HT-29 (cell line): ENCODE results near the gene SMTN. TPM values are rescaled to one million over a fixed set of nuclear protein-coding genes. Genes with fewer than 3 reads are reported as not detected.
A peak's percentile ranks its signal among the peaks of the same experiment; 100 is the strongest.

Source experiments
- DNase-seq: peaks from one replicate; pipeline ENCODE4 v3.0.0-alpha.2; 2015; ENCODE audit warnings: low spot score
- total RNA-seq: library from RNA; depleted of rRNA; stranded (reverse); fragments of >200 nt; shearing (Covaris generic); gene quantifications from 2 replicates; pipeline ENCODE4 v1.2.3, GENCODE V29; 2014

Gene SMTN
- total RNA-seq, 1 experiment from 2014 or later = 76.5 TPM

DNA sequence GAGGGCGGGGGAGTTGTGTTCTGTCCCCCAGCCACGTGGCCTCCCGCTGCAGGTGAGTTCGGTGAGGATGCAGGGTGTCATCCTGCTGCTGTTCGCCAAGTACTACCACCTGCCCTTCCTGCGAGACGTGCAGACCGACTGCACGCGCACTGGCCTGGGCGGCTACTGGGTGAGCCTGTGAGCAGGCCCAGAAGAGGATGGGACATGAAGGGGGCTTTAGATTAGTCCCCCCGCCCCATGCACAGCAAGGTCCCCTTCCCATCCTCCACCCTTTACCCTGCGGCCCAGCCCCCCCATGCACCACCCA is 45.7 kb downstream of the SMTN start:
- no peak for DNase-seq

DNA sequence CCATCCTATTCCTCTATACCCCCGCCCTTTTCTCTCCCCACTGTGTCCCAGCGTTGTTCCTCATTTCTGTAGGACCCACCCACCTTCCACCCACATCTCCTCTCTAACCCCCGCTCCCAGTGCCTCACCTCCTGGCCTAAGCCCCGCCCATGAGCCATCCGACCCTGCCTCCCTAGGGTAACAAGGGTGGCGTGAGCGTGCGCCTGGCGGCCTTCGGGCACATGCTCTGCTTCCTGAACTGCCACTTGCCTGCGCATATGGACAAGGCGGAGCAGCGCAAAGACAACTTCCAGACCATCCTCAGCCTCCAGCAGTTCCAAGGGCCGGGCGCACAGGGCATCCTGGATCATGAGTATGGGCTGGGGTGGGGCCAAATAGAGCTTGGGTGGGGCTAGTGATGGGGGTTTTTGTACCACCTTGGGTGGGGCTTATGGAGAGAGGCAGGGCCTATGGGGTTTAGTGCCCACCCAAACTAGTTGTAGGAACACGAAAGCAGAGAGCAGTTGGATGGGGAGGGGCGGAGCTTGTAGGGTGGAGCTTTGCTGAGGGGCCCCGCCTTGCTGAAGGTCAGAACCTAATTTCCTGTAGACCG is 46.2 kb downstream of the SMTN start:
- no peak for DNase-seq

DNA sequence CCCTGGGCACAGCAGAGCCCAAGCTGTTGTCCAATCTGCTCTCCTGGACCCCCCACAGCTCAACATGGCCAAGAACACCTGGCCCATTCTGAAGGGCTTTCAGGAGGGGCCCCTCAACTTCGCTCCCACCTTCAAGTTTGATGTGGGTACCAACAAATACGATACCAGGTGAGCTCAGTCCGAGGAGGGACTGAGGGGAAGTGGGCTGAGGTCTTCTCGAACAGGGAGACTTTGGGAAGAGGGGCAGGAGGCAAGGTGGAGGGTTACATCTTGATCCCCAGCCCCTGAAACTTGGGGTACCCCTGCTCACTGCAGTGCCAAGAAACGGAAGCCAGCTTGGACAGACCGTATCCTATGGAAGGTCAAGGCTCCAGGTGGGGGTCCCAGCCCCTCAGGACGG is 47.0 kb downstream of the SMTN start:
- no peak for DNase-seq

DNA sequence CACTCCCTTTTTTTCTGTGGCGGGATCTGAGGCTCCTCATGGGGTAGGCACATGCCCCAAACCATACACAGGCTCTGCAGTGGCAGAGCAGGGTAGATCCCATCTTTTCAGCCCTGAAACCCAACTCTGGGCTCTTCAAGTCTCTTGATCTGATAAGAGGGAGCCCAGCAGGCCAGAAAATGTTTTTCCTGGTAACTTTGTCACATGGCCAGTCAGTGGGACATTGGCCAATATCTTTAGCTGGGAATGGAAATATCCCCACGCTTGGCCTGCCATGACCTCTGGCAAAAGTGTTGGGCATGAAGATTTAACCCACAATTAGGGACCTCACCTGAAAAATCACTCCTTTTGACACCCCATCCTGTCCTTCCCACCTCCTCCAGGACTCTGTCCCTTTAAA is 49.8 kb downstream of the SMTN start:
- DNase-seq = no peak

DNA sequence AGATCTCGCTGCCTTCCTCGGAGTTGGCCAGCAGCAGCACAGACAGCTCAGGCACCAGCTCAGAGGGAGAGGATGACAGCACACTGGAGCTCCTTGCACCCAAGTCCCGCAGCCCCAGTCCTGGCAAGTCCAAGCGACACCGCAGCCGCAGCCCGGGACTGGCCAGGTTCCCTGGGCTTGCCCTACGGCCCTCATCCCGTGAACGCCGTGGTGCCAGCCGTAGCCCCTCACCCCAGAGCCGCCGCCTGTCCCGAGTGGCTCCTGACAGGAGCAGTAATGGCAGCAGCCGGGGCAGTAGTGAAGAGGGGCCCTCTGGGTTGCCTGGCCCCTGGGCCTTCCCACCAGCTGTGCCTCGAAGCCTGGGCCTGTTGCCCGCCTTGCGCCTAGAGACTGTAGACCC is 52.8 kb downstream of the SMTN start:
- DNase-seq = no peak

- DNase-seq = no peak
Observed at GRCh38 chr22:31134688-31135087, 53.6 kb downstream of the SMTN start.

- no peak for DNase-seq
Observed at GRCh38 chr22:31135706-31136105, 54.6 kb downstream of the SMTN start.

- no peak for DNase-seq
Observed at GRCh38 chr22:31136155-31136554, 55.0 kb downstream of the SMTN start.

DNA sequence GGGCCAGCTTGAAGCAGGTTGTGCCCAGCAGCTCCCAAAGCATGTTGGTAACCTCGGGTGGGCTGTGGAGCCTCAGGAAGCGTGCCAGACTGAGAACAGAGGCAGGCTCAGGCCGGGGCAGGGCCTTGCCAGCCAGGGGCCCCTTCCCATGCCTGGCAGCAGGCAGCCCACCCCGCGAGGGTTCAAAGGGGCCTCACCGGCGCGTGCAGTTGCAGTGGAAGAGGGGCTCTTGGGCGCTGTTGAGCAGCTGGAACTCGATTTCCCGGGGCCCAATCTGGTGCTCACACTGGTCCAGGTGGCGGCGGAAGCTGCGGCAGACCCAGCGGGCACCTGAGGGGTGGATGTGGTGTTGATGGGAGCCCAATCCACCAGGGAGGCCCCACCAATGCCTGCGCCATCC is 55.6 kb downstream of the SMTN start:
- no peak for DNase-seq

- DNase-seq = no peak
Observed at GRCh38 chr22:31137721-31138120, 56.6 kb downstream of the SMTN start.

GRCh38 chr22:31138126-31138525 is 57.0 kb downstream of the SMTN start:
- no peak for DNase-seq

DNA sequence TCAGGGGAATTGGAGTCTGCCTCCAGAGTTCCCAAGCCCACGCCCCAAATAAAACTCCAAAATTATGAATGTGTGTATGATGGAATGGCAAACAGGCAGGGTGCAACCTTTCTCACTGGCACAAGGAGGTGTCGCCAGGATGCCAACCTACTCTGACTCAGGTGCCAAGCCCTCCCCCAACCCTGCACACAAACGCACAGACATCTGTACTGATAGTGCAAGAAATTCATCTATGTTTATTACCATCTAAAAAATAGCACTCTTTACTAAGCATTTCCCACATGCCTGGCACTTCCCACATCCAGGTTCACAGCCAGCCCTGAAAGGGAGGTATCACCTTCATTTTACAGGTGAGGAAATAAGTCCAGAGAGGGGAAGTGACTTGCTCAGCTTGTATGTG is 57.9 kb downstream of the SMTN start:
- DNase-seq = no peak

DNA sequence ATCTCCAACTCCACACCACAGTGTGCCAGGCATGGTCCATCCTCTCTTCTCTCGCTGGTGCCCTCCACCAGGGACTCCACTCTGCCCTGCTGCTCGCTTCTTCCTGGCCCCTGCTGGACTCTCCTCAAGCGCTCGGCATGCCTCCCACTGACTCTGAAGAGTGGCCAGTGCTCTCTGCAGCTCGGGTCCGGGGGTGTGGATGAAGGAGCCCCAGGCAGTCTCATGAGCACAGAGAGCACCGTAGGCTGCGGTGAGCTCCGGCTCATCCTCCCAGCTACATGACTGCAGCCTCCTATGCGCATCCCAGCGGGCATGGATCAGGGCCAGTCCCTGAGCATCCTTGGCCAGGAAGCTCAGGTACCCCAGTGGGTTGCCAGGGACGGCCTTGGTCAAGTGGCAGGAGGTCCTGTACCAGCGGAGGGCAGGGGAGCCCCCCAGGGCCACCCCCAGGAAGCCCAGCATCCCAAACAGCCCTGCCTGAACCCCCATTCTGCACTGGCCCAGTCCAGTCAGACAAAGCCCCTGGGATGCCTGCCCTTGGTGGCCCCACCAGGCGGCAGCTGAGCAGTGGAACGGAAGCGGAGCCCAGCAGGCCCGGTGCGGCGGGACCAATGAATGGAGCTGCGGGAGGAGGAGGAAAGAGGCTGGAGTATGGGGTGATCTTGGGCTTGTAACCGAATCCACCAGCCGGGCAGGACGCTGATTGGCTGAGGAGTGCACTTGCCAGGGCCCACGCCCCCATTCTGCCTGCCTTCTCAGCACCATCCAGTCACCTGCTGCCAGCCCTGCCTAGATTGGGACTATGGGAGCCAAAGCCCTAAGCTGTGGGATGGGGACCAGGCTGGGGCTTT is 59.0 kb downstream of the SMTN start, which contains the start of gene PLA2G3:
Gene PLA2G3 (minus strand): TSS at position 643 of the 851 bp plus-strand sequence. CDS start 154 bp downstream, at position 489.
- no peak for DNase-seq

DNA sequence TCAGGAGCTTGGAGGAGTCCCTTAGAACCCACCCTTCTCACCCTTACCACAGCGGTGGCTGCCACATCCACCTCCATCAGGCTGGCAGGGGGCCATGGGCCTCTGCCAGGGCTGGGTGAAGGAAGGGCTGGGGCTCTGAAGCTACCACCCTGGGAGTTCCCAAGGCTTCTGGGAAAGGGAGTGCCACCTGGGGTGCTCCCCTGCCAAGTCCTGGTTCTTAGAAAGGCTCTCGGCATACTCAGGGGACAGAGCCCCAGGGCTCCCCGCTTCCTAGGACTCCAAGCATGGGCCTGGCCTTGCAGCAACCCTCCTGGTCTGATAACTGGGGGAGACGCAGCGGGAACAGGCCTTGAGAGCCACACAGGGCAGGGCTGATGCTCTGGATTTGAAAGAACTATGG is 59.6 kb downstream of the SMTN start:
- no peak for DNase-seq

GRCh38 chr22:31141551-31141950 is 60.4 kb downstream of the SMTN start:
- DNase-seq = no peak

DNA sequence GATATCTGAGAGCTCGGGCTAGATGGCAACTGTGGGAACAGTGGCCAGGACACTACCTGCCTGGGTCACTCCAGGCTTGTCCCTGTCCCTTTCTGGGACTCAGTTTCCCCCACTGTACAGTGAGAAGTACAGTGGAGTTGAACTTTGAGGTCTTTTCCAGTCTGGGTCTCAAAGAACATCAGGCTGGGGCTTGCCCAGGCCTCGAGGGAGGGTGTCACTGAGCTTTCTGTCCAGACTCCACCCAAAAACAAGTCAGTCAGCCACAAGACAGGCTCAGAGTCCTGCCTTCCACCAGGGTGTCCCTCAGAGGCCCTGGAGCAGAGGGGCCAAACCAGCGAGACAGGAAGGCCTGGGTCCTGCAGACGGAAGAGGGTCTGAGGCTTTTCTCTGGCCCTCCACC is 61.2 kb downstream of the SMTN start:
- no peak for DNase-seq

DNA sequence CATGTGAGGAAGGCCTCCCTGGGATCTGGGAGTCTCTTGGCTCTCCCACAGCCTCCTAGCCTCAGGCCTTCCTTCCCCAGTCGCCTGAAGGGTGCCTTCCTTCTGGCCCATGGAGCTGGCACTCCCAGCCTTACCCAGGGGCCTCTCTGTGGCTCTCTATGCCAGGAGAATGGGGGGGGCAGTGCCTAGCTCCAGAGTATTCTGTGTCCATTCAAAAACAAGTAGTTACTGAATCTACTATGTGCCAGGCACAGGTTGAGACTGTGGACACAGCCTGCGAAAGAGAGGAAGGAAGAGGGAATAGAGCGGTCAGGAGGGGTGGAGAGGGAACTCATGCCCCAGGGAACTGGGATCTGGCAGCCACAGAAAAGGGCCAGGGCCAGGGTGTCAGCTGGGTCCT is 61.9 kb downstream of the SMTN start:
- DNase-seq = no peak

GRCh38 chr22:31143537-31143936 is 62.4 kb downstream of the SMTN start:
- DNase-seq = no peak

DNA sequence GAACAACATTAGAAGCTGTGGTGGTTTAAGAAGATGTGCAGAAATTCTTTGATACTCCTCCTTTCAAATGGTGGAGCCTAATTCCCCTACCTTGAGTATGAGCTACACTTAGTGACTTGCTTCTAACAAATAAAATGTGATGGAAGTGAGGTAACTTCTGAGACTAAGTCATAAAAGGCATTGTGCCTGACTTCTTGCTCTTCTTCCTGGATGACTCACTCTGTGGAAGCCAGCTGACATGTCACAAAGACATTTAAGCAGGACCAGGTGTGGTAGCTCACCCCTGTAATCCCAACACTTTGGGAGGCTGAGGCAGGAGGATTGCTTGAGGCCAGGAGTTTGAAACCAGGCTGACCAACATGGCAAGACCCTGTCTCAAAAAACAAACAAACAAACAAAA is 63.1 kb downstream of the SMTN start:
- no peak for DNase-seq

- DNase-seq = no peak
Observed at GRCh38 chr22:31148488-31148887, 67.4 kb downstream of the SMTN start.

- peak; percentile 70 for DNase-seq
Observed at GRCh38 chr22:31148953-31149627, 68.0 kb downstream of the SMTN start.

- DNase-seq = no peak
Observed at GRCh38 chr22:31150615-31151014, 69.5 kb downstream of the SMTN start.

DNA sequence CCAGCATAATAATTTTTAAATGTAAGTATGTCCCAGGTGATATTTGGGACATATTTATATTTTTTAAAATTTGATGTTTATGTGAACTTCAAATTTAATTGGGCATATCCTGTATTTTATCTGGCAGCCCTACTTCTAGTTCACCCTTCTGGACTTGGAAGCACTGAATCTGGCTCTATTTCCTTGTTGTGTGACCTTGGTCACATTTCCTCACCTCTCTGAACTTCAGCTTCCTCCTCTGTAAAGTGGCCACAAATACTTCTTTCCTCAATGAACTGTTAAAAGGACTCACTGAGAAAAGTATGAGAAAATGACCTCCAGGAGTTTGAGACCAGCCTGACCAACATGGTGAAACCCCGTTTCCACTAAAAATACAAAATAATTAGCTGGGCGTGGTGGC is 70.8 kb downstream of the SMTN start:
- DNase-seq = no peak
